ENCODE measurements around the gene CIB2.
"Not testable (repeated sequence)": the region's sequence is repeated elsewhere in the genome, so short reads cannot be mapped to it uniquely, and the experiment has no call there.

Gene CIB2

DNA sequence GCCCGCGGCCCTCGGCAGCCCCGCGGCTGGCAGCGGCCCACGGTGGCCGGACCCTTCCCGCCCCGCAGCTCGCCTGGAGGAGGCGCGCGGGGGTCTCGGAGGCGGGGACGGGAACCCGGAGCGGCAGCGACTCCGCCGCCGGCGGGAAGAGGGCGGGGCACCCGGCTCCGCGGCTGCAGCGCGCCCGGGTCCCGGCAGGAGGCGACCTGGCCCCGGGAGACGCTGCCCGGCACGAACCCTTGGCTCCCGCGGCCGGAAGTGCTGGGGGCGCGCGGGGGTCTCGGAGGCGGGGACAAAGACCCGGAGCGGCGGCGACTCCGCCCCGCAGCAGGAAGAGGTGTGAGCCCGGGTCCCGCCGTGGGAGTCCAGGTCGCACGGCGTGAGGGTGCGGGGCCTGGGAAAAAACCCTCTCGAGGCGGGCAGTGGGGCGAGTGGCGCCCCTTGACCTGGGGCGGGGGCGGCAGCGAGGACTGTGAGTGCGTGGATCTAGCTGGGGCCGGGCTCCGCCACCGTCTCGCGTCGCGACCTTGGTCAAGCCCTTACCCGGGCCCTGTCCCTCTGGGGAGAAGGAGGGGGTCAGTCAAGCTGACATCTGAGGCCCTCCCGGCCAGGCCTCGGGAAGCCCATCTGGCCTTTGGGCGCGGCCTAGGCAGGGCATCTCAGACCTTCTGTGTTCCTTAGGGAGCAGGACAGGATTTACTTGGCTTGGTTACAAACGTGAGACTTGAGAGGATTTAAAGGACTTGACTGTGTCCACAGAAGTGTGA lies at the start of gene CIB2:
TSS of gene CIB2 (minus strand) at position 151 of the 767 bp plus-strand sequence. CDS start 230 bp downstream, outside the sequence.
- DNase-seq (ENCODE audit: low spot score), result peak; percentile 39

DNA sequence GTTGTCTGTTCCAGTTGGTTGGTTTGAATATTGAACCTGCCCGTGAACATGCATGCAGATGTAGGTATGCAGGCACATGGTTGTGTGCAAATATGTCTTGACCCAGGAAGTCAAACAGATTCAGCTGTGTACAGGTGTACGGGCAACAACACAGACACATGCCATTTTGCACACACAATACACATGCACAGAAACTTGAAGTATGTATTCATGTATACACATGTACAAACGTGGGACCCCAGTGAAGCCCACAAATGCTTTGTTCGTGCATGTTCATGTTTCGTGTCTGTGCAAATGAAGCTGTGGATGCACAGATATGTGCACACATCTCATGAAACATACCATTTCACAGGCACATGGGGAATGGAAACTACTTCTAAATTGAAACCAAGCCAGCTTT lies 48.7 kb upstream of the CIB2 start:
- no peak for DNase-seq (ENCODE audit: low spot score)

DNA sequence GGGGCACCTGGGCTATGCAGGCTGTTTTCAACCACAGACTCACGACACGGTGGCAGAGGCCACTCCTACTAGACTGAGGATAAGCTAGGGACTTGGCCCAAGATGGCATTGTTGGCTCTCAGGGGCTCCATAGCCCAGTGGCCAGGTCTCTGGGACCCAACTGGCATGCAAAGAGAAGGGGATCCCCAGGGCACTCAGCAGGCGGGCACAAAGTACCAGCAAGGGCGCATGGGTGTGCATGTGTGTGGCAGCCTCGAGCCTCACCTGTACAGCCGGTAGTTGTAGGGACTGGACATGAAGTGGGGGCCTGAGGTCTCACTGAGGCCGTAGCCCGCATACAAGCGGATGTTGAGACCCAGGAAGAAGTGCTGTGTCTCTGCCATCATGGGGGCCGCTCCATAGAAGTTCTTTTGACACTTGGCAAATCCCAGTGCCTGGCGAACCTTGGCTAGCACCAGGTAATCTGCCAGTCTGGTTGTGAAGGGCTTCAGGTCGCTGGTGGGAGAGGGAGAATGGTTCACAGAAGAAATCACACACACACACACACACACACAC lies 48.1 kb upstream of the CIB2 start:
- no peak for DNase-seq (ENCODE audit: low spot score)

DNA sequence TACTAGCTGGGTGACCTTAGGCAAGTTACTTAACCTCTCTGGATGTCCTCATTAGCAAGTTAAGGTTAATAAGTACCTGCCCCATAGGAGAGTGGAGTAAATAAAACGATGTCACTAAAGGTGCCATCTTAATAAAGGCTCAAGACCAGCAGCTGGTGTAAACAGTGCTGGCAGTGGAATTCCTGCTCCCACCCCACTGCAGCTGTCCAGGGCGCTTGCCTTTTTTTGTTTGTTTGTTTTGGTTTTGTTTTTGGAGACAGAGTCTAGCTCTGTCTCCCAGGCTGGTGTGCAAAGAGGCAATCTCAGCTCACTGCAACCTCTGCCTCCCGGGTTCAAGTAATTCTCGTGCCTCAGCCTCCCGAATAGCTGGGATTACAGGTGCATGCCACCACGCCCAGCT lies 46.8 kb upstream of the CIB2 start:
- DNase-seq (ENCODE audit: low spot score), result no peak

DNA sequence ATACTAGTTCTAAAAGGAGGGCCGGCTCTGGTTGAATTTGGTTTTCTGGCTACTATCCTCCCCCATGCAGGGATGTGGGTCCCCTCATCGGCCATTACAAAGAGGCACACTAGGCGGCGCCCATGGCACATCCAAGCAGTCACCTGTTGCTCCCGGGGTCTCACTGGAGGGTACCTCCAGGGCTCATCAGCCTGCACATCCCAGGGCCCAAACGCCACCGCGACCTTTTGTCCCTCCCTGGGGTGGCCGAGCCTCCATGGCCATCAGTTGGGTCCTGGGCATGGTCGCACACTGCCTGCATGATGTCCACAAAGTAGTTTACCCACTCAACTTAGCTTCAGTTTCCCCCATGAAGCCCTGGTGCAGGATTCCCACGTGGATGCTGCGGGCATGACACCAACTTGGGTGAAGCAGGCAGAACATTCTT lies 46.2 kb upstream of the CIB2 start:
- DNase-seq (ENCODE audit: low spot score), result peak; percentile 13

DNA sequence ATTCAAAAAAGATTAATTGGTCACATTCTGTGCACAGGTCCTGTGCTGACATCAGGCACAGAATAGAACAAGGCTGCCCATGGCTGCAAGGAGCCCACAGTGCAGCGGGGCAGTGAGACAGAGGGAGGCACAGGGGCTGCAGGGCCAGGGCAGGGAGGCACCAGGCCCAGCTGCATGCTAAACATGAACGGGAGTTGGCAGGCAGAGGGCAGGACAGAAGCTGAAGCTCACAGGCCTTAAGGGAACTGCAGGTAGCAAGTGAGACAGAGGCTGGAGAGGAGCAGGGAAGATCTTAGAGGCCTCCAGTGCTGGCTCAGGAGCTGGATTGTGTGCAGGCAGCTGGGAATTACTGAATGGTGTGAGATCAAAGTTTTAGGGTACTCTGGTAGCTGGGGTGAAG lies 44.1 kb upstream of the CIB2 start:
- DNase-seq (ENCODE audit: low spot score), result no peak

DNA sequence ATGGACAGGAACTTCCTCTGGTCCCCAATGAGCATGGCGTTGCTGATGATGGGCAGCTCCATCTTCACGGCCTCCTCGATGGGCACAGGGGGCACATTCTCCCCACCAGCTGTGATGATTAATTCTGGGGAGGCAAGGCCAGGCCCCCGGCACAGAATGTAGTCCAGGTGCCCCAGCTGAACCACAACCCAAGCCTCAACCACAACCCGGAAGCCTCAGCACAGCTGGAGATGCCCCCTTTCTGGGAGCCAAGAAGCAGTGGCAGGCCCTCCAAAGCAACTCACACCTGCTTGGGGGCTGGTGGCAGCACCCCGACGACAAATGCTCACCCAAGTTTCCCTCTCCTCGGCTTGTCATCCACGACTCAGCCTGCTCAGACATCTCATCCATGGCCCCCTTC lies 43.2 kb upstream of the CIB2 start:
- DNase-seq (ENCODE audit: low spot score), result no peak

DNA sequence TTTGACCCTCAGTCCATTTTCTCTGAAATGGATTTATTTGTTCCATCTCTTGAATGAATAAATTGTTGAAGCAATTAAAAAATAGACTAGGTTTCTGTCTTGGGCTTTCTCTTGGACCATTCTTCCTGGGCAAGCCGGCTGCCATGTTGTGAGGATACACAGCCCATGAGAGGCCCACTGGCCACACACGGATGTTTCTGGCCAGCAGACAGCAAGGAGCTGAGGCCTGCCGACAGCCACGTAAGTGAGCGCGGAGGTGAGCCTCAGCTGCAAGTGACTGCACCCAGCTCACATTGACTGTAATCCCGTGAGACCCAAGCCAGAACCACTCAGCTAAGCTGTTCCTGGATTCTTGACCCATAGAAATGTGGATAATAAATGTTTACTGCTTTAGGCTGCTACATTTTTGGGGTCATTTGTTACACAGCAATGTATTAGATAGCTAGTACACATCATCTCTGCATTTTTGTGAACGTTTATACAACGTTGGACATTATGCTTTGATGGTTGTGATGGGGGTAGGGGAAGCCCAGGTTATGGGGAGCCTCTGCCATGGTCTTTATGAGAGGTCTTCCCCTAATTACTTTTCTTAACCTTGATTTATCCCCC lies 40.7 kb upstream of the CIB2 start:
- DNase-seq (ENCODE audit: low spot score), result no peak

DNA sequence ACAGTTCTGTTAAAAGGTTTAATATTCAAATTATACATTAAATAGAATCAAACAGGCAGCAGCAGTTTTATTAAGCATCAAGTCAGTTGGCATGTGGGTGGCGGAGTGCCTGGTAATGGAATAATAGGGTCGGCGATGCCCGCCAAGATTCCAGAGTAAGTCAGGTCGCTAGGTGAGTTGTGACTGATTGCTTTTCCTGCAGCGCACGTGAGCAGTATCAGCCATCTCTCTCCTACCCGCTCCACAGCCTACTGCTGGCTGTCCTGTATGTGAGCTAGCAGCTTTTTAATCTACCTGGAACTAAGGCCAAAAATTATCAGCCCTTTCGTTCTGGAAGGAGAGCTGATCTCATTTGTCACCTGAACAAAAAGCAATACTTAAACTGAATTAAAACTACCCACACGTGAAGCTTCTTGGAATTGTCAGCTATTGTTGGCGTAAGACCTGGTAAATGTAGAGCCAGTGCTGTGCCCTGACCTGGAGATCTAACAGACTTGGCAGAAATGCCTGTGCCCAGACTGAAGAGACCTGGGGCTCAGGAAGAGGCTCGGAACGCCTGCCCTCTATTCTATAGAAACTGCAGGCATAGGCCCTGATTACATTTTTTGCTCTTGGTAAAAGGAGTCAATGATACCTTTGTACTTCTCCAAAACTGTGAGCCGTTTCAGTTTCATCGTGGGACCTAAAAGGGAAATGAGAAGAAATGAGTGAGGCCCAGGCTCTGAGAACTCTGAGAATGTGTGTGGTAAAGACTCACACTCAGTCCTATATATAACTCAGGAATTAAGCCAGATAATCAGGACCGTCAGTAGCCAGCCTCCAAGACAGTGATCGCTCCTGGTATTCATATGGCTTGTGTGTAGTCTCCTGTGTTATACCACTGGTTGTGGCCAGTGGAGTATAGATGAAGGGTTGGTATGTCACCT lies 39.9 kb upstream of the CIB2 start:
- no peak for DNase-seq (ENCODE audit: low spot score)

DNA sequence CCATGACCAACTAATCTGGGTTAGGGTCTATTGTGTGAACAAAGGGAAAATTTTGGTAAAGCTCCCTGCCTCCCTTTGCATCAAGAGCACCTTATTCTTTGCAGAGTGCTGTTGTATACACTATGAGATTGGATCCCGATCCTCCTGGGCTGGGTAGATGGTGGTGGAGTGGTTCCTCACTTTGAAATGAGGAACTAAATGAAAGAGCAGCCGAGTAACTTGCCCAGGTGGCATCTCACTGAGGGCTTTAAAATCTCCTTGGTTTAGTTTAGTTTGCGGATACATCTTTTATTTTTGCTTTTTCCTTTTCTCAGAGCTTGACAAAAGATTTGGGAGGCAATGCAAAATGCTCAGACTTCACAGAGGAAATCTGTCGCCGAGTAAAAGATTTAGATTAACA lies 37.4 kb upstream of the CIB2 start:
- no peak for DNase-seq (ENCODE audit: low spot score)

DNA sequence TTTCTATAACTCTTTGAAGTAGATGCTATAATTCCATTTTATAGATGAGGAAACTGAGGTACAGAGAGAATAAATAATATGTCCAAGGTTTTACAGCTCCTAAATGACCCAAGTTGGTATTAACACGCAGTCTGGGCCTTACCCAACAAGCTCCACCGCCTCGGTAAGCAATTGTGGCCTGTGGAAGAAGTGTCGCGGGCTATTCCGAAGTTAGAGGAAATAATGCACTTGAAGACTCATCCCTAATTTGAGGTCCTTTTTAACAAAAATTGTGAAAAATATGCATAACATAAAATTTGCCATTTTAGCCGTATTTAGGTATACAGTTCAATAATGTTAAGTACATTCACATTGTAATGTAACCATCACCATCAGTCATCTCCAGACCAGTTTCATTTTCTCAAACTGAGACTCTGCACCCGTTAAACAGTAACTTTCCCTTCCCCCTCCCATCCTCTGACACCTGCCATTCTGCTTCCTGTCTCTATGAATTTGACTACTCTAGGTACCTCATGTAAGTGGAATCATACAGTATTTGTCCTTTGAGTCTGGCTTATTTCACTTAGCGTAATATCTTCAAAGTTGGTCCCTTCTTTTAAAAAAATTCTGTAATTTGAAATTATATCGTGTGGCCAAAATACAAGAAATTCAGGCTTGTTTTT lies 36.1 kb upstream of the CIB2 start:
- no peak for DNase-seq (ENCODE audit: low spot score)

DNA sequence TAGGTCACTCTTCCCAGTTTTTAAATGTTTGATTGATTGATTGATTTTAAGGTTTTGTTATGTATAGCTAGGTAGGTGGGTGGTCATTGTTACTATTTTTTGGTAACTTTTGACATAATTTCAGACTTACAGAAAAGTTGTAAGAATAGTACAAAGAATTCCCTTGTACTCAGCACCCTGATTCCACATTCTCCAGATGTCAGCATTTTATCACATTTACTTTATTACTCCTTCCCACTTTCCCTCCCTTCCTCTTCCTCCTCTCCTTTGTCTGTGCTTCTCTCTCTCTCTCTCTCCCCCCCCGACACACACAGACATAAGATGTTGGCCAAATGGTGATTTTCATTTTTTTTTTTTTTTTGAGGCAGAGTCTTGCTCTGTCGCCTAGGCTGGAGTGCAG lies 32.8 kb upstream of the CIB2 start:
- no peak for DNase-seq (ENCODE audit: low spot score)

DNA sequence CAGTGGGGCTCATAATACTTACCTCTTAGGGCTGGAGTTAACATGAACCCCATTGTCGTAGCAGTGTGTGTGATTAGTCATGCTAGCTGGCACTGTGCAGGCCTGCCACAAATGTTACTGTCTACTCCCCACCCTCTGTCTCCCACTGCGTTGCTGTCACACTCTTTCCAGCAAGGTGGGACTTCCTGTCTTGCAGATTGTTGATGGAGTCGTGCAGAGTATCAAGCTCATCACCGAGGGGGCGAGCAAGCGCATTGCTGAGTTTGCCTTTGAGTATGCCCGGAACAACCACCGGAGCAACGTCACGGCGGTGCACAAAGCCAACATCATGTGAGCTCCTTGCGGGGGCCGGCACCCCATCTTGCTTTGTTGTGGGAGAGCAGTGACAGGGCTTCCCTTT lies 30.8 kb upstream of the CIB2 start:
- DNase-seq (ENCODE audit: low spot score), result no peak

DNA sequence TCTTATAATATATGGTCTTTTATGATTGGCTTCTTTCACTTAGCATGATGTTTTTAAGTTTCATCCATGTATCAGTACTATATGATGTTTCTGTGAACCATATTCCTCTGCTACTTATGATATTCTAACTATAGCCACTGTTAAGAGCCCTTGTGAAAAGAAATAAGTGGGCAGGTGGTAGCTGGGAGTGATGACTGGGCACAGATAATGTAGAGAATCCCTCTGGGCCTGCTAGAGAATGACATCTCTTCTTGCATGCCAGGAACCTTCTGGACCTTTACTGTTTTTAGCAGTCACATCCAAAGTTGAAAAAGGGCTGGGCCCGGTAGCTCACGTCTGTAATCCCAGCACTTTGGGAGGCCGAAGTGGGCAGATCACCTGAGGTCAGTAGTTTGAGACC lies 28.1 kb upstream of the CIB2 start:
- no peak for DNase-seq (ENCODE audit: low spot score)

DNA sequence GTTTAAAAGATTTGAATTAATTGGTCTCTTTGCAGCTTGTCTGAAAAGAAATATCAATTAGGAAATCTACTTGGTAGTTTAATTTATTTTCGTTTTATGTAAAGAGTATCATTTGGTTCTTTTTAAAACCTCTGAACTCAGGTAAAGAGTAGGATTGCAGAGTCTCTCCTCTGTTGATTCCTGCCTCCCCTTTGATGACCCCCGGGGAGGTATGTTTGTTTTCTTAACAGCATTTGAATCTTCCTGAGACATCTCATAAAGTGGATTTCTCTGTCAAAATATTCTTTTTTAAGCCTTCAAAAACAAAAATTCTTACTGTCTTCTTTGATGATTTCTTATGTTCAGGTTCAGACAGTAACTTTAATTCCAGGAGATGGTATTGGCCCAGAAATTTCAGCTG lies 26.0 kb upstream of the CIB2 start:
- no peak for DNase-seq (ENCODE audit: low spot score)

DNA sequence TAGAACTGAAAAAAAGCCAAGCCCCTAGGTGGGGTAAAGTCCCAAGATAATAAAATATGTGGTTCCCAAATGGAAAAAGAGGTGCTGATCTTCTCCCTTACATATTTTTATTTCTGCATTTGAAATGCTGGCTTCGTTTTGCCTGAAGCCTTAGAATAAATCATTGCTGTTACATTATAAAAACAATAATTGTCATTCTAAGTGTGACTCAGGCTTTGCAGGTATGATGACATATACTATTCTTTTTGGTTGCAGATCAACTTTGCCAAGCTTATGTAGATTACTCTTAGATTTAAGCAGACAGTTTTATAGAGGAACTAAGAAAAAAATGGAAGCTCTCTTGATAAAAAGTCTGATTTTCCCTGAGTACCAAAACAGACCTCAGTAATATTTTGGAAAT lies 25.4 kb upstream of the CIB2 start:
- no peak for DNase-seq (ENCODE audit: low spot score)

DNA sequence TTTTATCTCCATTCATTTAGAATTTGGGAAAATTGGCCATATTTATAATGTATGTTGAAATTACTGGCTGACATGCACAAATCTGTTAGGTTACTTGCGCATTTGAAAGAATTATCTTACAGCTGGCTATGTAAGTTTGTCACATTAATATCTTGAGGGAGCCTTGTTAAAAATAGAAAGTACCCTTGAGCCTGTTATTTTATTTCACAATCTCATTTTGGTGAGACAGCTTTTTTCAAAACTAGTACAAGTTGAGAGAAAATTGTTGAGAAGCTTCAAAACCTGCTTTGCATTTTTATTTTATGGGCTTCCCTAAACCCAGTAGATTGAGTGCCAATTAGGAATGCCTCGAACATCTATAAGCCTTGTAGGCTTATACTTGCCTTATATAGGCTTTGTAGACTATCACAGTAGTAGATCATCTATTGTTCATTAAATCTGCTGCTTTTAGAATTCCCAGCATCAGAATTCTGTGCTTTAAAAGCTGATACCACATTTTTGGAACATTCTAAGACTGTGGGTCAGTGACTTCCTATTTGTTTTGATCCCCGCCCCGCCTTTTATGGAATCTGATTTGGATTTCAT lies 24.2 kb upstream of the CIB2 start:
- no peak for DNase-seq (ENCODE audit: low spot score)

DNA sequence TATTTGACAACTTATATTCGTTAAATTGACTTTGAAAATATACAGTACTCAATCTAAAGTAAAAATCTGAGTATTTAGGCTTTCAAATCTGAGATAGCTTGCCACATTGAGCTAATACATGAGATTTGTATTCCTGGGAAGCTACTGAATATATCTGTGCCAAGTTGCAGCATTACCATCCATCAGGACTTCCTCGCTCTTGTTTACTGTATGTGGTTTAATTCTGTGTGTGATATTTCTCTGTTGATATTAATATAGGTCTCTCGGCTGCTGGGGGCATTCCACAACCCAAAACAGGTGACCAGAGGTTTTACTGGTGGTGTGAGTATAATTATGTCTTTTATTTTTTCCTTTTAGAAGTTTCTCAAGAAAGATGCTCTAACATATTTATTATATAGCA lies 23.7 kb upstream of the CIB2 start:
- no peak for DNase-seq (ENCODE audit: low spot score)

DNA sequence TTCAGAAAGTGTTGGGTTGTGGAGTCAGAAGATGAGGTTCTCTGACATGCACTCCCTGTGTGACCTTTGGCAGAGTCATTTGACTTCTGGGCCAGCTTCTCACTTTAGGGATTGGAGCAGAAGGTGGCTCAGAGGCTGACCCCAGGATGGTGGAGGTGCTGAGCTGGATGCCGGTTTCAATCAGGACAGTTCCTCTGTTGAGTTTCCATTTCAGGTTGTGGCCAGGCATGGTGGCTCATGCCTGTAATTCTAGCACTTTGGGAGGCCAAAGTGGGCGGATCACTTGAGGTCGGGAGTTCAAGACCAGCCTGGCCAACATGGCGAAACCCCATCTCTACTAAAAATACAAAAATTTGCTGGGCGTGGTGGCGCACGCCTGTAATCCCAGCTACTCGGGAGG lies 19.8 kb upstream of the CIB2 start:
- not testable (repeated sequence) for DNase-seq (ENCODE audit: low spot score)

DNA sequence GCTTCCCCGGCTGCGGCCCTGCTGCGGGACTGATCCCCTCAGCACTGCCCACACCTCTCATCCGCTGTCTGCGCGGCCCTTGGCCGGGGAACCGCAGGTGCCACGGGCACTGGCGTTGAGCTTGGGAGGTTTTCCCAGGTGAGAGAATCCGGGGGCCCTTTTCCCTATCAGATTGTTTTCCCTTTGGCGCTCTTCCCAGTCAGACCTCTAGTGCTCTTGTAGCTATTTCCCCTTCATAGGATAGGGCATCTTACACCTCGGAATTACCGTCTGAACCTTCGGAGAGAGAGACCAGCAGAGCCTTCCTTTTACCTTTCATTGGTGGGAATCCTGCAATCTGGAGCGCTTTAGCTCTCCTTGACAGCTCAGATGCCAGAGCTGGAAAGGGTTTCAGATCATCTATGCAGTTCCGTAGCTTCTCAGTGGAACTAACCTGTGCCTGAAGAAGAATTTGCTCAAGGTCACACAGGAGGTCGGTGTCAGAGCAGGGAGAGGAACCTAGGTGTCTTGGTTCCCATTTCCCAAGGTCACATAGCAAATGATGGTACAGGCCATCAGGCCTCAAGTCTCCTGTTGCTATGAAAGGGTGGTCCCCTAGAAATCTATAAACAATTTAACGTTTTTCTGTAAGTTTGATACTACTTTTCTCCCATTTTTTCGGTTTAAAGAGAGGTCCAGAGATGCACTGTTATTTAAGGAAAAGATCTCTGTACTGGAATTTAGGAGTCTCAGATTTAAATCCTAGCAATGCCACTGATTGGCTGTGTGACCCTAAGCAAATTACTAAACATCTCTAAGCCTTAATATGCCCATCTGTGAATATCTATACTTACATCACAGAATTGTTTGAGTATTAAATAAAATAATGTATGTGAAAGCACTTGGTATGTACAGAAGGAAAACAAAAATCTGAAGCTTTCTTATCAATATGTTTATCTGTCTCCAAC lies 18.8 kb upstream of the CIB2 start:
- peak; percentile 47 for DNase-seq (ENCODE audit: low spot score)
